DMS153 treated with DMSO at 0.1 percent for 48 hours (cell line): ENCODE measurements around the gene GPRC5D.

ENCODE experiments used
- DNase-seq: peaks from one replicate; lab custom pipeline; 2025; ENCODE audit not compliant: unreplicated experiment; lab: John Stamatoyannopoulos, UW

The GPRC5D gene

DNA sequence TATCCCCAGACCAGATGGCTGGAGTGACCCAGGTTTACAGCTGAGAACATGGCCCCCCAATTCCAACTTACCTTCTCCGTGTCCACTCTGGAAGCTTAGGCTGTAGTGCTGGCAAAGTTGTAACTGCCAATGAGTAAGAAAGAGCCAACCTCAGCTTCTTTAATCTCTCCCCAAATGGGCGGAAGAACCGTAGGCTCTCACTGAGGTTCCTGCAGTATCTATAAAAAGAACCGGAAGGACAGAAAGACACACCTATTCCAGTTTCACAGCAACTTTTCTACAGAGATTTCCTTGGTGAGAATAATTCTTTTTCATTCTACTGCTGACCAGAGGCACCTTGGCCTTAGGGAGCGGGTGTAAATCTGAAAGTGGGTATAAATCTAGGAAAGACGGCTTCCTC, at the start of gene GPRC5D:
Gene GPRC5D, minus strand, starts transcription at position 135 of the 400 bp plus-strand sequence. CDS start 1,786 bp downstream, outside the sequence.
- DNase-seq: no peak

DNA sequence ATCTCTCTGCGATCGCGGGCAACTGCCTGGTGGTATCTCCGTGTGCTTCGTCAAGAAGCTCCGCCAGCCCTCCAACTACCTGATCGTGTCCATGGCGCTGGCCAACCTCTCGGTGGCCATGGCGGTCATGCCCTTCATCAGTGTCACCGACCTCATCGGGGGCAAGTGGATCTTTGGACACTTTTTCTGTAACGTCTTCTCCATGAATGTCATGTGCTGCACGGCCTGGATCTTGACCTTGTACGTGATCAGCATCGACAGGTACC, 49.7 kb upstream of the GPRC5D start:
- no peak for DNase-seq

DNA sequence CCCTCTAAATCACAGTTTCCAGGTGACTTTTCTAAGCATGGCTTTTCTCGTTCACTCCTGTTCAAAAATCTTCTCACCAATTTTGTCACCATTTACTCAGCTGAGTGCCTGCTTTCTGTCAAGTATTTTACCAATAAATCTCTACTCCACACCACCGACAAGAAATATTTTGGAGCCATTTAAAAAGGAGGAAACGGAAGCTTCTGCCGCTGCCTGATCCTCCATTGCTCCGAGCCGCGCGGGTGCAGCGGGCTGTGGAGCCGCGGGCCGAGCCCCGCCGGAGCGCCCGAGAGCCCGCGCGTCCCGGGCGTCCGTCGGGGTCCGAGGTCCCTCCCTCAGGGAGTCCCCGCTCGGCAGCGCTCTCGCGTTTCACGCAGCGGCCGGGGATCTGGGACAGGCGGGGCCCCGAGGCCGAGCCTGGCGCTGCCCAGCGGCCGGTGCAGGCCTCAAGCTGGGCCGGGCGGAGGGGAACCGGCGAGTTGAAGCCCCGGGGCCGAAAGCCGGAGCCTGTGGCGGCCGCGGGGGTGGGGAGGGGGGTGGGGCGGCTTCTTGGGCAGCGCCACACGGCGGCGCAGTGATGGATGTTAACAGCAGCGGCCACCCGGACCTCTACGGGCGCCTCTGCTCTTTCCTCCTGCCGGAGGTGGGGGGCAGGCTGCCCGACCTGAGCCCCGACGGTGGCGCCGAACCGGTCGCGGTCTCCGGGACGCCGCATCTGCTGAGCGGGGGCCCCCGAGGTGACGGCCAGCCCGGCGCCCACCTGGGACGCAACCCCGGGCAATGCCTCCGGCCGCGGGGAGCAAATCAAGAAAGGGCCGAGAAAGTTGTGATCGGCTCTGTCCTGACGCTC, 49.2 kb upstream of the GPRC5D start:
- peak; percentile 43 for DNase-seq

- no peak for DNase-seq
Measured at GRCh38 chr12:13000616-13000924, 48.6 kb upstream of the GPRC5D start.

- DNase-seq: peak; percentile 86
Measured at GRCh38 chr12:12999959-13000615, 48.1 kb upstream of the GPRC5D start, which contains the start of gene HEBP1. TSS of gene HEBP1 (minus strand) at chr12:13000265. CDS start at chr12:13000114, 151 bp downstream.

DNA sequence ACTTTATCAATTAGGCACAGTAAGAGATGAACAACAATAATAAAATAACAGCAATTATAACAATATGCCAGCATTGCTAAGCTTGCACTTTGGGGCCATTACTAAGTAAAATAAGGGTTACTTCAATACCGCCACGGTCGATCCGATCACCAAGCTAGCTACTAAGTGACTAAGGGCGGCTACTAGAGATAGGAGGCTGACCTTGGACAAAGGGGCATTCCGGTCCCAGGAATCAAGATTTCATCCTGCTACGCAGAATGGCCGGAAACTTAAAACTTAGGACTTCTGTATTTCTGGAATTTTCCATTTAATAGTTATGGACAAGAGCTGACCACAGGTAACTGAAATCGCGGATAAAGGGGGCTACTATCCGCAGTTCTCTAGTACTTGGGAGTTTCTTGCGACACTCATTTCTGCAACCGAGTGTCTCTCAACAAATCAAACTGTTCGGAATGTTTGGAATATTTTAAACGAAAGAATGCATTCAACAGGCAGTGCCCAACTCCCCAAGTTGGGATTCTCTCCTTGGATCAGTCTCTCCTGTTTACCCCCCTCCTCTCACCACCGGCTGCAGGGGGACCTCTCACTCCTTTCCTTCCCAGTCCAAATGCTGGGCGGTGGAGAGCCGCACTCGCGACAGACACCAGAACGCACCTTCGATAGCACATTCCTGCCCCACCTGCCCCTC, 47.4 kb upstream of the GPRC5D start:
- DNase-seq: no peak

DNA sequence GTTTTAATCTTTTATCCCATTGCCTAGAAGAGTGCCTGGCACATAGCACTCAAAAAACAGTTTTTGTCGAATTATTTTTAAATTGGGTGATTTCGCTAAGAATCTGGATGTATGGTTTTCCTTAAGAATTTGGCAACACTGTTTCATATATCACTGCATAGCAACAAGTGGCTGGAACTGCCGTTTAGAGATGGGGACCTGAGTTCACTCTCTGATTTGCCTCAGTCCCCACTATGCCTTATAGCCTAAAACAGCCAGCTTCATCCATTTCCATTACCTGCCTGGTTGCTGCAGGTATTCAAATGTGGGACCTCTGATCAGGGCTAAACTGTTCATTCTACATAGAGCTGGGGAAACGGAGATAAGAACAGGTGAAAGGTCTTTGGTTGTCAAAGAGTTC, 46.3 kb upstream of the GPRC5D start:
- no peak for DNase-seq

GRCh38 chr12:12997734-12998133, 45.8 kb upstream of the GPRC5D start:
- no peak for DNase-seq

GRCh38 chr12:12997156-12997555, 45.2 kb upstream of the GPRC5D start:
- DNase-seq: no peak

- no peak for DNase-seq
Measured at GRCh38 chr12:12996209-12996608, 44.2 kb upstream of the GPRC5D start.

GRCh38 chr12:12995088-12995487, 43.1 kb upstream of the GPRC5D start:
- DNase-seq: no peak

- no peak for DNase-seq
Measured at GRCh38 chr12:12993367-12993766, 41.4 kb upstream of the GPRC5D start.

DNA sequence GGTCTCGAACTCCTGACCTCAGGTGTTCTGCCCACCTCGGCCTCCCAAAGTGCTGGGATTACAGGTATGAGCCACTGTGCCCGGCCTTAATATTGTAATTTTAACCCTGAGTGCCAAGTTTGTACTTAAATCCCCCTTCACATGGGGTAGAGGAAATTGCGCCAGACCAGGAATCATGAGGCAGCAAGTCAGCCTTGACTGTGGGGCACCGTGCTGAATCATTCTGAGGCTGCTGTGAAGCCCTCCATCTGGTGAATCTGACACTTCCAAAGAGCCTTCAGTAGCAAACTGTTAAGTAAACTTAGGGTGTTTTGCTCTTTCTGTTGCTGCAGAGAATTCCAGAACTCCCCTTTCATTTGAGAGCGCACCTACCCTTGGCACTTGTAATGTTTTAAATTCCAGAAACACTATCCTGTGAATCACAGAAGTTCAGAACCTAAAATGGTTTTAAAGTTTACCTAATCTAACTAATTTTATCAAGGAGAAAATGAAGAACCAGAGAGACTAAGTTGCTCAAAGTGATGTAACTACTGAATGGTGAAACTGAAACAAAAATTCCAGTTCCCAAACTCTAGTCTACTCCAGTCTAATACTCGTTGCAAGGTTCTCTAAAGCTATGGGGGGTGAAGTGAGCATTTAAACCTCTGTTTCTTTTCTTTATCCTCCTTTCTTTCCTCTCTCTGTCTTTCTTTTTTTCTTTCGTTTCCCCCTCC, 40.6 kb upstream of the GPRC5D start:
- DNase-seq: no peak

- no peak for DNase-seq
Measured at GRCh38 chr12:12990700-12991468, 38.9 kb upstream of the GPRC5D start.

DNA sequence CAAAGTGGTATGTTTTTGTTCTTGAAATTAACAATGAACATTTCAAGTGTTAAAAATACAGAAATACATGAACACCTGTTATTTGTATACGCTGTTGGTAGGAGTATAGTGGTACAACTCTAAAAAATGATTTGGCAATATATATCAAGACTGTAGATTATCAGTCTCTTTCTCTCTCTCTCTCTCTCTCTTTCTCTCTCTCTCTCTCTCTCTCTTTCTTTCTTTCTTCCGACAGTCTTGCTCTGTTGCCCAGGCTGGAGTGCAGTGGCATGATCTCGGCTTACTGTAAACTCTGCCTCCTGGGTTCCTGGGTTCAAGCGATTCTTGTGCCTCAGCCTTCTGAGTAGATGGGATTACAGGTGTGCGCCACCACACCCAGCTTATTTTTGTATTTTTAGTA, 35.5 kb upstream of the GPRC5D start:
- DNase-seq: no peak

- DNase-seq: no peak
Measured at GRCh38 chr12:12986775-12987331, 34.9 kb upstream of the GPRC5D start.

- no peak for DNase-seq
Measured at GRCh38 chr12:12985817-12986408, 33.9 kb upstream of the GPRC5D start.

- no peak for DNase-seq
Measured at GRCh38 chr12:12984149-12984548, 32.2 kb upstream of the GPRC5D start.

DNA sequence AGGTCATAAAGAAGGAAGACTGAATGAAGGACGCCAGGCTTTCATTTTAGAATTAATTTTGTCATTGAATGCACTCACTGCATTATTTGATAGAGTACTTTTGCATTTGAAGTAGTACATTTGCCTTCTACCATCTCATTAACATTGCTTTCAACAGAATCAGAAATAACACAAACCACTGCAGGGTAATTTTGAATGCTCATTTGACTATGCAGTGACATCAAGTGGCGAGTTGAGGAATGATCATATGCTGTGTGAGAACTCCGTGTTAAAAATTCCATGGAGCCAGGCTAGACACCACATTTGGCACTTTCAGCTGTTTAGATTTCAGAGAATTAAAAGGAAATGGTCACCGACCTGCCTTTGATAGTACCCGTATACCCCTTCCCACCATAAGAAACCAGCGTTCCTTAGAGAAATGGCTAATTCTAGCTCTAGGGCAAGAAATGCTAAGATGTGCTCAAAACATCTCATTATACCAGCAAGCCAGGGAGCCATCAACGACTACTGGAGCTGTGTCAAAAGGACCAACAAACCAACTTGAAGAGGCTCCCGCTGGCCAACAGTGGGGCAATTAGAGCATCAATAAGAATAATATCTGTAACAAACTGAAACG, 31.6 kb upstream of the GPRC5D start:
- no peak for DNase-seq

- DNase-seq: no peak
Measured at GRCh38 chr12:12982331-12982730, 30.4 kb upstream of the GPRC5D start.
